Esophagus squamous epithelium (tissue), 4 donors: ENCODE data around the gene CCDC102A.

ENCODE experiments used
- POLR2A ChIP-seq, 4 donors: fragments of 450-650 bp; IDR thresholded peaks; one replicate each; pipeline ENCODE4 v1.6.1; 2017; ENCODE audit warnings: antibody characterized with exemption in 4 of 4, mild to moderate bottlenecking in 4 of 4, moderate library complexity in 3 of 4
- TF ChIP-seq, protein P1 (sequence below), 6 experiments: fragments of 450-650 bp in 4 of 6; fragments of 200-600 bp in 2 of 6; sonication (generic) in 2 of 6; IDR thresholded peaks; one replicate each; pipeline ENCODE4 v1.5.1; 2016 to 2019; ENCODE audit warnings: antibody characterized with exemption in 6 of 6, mild to moderate bottlenecking in 4 of 6, moderate library complexity in 4 of 6

DNA sequence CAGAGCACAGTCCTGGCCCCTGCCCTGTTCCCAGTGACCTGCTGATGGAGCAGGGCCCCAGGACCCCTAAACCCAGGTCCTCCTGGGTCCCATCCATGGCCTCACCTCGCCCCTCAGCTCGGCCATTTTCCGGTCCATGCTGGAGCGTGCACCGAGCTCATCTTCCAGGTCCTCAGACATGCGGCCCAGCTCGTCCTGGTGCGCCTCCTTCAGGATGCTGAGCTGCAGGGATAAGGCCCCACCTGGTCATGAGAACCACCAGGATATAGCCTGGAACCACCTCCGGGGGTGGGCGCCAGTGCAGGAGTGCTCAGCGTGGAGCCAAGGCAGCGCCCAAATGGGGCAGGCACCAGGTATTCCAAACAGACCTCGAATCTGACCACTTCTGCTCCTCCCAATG is 17.9 kb downstream of the CCDC102A start:
- TF ChIP-seq, protein P1, sequence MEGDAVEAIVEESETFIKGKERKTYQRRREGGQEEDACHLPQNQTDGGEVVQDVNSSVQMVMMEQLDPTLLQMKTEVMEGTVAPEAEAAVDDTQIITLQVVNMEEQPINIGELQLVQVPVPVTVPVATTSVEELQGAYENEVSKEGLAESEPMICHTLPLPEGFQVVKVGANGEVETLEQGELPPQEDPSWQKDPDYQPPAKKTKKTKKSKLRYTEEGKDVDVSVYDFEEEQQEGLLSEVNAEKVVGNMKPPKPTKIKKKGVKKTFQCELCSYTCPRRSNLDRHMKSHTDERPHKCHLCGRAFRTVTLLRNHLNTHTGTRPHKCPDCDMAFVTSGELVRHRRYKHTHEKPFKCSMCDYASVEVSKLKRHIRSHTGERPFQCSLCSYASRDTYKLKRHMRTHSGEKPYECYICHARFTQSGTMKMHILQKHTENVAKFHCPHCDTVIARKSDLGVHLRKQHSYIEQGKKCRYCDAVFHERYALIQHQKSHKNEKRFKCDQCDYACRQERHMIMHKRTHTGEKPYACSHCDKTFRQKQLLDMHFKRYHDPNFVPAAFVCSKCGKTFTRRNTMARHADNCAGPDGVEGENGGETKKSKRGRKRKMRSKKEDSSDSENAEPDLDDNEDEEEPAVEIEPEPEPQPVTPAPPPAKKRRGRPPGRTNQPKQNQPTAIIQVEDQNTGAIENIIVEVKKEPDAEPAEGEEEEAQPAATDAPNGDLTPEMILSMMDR (IDR thresholded peaks at IDR 0.05) = no peak
- TF ChIP-seq POLR2A (IDR thresholded peaks at IDR 0.05) = no peak
